Suppressor macrophage treated with lipopolysaccharide for 4 hours (primary cell): Measurements from ENCODE around the gene SLC7A6OS.

Experiments used
- DNase-seq: peaks from one replicate; pipeline ENCODE4 v3.0.0-alpha.2; 2020

SLC7A6OS gene

DNA sequence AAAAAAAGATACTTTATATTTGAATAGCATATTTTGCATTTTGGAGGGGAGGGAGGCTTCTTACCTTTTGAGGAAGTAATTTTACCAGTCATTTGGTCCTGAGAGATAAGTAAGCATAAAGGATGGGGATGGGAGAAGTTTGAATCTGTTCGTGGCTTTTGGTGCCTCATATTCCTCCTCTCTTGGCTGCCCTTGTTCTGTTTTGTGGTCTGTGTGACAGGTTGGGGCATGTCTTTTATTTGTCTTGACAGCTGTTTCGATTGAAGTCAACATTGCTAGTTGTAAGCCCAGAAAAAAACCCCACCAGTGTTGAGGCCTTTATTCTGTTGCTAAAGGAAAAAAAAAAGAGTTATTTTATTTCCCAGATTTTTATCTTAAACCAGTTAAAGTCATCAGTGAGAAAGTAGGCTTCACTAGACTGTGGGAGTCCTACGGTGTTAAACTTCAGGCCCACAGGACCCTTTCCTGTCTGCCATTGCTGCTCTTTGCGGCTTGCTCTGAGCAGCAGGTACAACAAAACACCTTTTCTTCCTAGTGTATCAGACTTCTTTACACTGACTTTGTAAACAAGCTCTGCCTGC lies 35.0 kb downstream of the SLC7A6OS start:
- no peak for DNase-seq

DNA sequence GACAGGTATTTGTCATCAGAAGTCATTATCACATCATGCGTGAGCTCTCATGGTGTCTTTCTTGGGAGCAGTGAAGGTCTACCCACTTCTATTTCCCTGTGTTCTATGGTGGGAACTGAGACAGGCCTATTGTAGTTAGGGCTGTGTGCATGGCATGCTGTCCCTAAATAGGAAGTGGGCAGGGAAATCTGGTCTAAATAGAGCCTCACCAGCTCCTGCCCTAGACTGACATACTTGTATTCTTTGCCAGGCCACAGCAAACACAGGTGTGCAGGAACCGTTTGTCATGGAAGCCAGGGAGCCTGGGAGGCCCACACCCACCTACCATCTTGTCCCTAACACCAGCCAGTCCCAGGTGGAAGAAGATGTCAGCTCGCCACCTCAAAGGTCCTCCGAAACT lies 36.3 kb downstream of the SLC7A6OS start:
- no peak for DNase-seq

DNA sequence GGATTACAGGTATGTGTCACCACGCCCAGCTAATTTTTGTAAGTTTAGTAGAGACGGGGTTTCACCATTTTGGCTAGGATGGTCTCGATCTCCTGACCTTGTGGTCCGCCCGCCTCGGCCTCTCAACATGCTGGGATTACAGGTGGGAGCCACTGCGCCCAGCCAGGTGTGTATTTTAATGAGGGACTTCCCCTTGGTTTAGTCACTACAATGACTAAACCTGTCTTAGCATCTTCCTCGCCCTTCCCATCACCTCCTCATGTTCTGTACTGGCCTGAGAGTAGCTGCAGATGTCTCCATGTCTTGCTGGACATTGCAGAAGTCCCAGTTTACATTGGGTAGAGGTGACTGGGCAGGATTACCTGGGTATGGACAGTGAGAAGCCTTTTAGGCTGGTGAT lies 36.9 kb downstream of the SLC7A6OS start:
- no peak for DNase-seq

- DNase-seq = no peak
Measured at GRCh38 chr16:68273459-68273858, 37.3 kb downstream of the SLC7A6OS start.

GRCh38 chr16:68272507-68273209 lies 38.1 kb downstream of the SLC7A6OS start:
- no peak for DNase-seq

GRCh38 chr16:68270353-68270752 lies 40.4 kb downstream of the SLC7A6OS start:
- no peak for DNase-seq

- no peak for DNase-seq
Measured at GRCh38 chr16:68269793-68270192, 41.0 kb downstream of the SLC7A6OS start.

DNA sequence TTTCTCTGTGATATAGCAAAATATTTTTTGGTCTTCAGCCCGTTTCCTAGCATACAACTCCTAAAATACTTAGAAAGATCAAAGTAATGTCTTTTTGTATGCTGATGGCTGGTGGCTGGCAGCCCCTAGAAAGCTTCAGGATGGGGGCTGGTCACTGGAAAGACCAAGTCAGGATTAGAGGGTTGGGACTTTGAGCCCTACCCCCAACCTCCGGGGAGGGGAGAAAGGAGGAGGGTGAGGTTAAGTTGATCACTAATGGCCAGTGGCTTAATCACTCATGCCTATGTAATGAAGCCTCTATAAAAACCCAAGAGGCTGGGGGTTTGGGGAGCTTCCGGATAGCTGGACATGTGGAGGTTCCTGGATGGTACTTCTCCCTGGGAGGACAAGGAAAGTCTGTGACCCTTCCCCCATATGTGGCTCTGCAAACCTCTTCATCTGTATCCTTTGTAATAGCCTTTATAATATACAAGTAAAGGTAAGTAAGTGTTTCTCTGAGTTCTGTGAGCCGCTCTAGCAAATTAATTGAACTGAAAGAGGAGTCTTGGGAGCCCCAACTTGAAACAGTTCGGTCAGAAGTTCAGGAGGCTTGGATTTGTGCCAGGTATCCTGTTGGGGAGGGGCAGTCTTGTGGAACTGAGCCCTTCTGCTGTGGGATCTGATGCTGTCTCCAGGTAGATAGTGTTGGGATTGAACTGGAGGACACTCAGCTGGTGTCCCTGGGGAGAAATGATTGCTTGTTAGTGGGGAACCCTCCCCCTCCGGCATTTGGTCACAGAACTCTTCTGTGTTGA lies 42.9 kb downstream of the SLC7A6OS start:
- no peak for DNase-seq

DNA sequence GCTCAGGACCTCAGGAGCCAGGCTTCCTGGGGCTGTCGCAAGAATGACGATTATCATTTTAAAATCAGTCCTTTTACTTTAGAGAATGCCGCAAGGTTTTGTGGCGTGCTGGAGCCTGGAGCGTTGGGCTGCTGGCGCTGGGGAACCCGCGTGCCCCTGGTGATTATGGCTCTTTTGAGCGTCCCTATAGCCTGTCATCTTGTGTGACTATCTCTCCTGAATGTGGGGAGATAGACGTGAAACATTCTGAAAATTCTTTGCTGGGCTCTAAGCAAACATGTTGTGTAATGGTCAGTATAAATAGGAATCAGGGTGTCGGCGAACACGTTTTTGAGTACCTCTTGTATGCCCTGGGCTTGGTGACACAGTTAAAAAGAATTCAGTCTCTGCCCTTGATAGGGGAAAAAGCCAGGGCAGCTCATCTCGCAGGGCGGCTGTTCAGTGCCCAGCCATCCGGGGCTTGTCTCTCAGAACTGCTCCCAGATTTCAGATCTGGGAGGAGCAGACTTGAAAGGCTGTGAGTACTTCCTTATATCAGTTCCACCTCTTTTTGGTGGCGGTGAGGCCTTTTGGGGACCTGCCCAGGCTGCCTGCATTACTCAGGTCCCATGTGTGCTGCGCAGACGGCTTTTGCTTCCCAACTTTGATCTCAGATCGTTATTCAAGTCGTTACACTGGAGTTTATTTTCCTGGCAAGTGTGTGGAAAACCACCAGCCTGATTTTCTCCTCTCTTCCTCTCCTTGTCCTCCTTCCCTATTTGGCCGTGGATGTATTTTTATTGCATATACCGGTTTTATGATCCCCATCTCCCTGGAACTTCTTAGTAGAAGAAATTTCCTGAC lies 45.4 kb downstream of the SLC7A6OS start:
- peak; percentile 56 for DNase-seq

DNA sequence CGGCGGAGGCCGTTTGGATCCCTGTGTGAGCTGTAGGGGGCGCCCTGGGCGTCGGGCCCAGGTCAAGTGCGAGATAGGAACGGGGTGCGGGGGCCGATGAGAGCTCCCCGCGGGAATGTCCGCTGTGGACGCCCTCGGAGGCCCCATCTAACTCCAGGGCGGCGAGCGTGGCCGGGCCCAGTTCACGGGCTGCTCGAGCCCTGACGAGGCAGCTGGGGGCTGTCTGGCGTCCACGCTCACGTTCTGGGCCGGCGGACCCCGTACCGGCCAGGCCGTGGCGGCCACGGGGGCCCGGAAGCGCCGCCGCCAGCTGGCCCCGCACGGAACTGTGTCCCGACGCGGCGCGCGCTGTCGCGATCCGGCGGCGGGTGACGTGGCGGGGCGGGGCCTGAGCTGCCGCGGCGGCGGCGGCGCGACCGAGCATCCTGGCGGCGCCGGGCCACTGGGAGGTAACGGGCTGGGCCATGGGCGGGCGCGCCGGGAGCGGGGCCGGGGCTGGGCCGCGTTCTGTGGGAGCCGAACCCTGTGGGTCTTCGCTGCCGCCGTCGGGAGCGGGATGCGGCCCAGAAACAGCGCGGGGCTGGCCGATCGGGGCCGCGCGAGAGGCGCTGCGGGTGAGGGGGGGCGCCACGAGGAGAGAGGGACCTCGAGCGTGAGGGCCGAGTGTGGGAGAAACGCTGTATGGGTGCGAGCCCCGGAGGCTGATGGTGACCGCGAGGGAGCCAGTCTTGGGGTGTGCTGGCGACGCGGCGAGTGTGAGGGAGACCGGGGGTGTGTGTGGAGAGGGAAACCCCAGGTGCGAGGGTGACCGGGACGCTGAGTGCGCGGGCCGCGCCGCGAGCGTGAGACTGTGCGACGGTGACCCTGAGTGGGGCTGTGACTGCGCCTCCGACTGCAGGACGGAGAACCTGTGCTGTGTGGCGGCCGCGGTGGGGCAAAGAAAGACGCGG lies 46.3 kb downstream of the SLC7A6OS start, which contains the start of gene SLC7A6:
SLC7A6 (plus strand) TSS at position 399 of the 950 bp plus-strand sequence. CDS start 10,201 bp downstream, outside the sequence.
- DNase-seq = peak; percentile 84

DNA sequence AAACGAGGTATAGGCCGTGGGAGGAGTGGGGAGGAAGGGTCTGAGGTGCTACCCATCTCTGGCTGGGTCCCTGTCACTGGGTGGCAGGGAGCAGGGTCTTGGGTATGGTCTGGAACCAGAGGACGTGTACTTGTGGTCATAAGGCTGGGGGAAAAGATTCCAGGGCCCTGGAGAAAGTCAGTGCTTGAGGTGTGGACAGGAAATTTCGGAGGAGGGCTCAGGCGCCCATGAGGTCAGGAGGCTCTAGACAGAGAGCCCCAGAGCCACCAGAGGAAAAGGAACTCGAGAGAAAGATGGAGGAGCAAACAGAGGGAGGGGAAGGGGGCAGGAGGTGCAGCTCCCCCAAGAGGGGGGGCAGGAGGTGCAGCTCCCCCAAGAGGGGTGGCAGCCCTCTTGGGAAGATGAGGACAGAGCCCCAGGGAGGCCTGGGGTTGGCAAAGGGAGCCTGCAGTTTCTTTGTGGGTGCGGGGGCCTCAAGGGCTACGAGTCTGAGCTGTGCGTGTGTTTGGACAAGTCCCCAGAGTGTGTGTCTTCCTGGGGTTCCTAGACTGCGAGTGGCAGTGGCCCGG lies 47.1 kb downstream of the SLC7A6OS start:
- no peak for DNase-seq

GRCh38 chr16:68259007-68259825 lies 51.5 kb downstream of the SLC7A6OS start:
- DNase-seq = peak; percentile 62

- peak; percentile 84 for DNase-seq
Measured at GRCh38 chr16:68257906-68258800, 52.6 kb downstream of the SLC7A6OS start.

DNA sequence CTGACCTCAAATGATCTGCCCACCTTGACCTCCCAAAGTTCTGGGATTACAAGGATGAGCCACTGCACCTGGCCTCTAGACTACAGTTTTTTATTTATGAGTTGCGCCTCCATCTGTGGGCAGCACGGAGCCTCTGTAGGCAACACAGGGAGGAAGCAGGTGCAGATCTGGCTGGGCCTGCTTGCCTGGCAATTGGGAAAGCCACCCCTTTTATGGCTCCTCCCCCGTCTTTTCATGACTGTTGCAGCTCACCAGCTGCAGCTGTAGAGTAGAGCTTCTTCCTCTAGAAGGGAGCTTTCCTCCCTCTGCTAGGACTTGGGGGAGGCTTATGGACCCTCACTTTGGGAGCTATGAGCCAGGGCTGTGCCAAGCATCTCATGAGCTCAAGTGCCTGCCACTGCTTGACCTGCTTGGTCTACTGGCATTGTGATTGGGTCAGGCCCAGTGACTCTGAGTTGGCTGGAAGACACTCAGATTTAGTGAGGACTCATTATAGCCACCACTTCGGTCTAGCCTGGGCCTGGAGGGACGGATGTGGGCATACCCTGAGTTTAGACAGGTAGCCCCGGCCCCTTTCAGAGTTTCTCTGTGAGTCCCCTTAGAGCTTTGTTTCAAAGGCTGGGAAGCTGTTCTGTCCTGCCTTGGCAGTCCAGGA lies 53.4 kb downstream of the SLC7A6OS start:
- no peak for DNase-seq

- DNase-seq = no peak
Measured at GRCh38 chr16:68255712-68256111, 55.0 kb downstream of the SLC7A6OS start.

GRCh38 chr16:68253721-68254120 lies 57.0 kb downstream of the SLC7A6OS start:
- DNase-seq = no peak

DNA sequence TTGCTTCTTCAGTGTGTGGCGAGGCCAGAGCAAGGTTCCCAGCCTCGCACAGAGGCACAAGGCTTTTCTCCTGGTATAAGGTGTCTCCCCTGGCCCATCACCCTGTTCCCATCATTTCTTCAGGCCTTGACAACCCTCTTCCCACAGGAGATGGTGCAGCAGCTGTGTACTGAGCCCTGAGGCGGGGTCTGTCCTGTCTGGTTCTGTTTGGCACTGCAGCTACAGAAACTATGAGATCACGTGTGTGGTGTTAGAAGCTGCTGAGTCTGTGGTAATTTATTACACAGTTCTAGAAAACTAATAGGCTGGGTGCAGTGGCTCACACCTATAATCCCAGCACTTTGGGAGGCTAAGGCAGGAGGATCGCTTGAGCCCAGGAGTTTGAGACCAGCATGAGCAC lies 58.4 kb downstream of the SLC7A6OS start:
- no peak for DNase-seq

DNA sequence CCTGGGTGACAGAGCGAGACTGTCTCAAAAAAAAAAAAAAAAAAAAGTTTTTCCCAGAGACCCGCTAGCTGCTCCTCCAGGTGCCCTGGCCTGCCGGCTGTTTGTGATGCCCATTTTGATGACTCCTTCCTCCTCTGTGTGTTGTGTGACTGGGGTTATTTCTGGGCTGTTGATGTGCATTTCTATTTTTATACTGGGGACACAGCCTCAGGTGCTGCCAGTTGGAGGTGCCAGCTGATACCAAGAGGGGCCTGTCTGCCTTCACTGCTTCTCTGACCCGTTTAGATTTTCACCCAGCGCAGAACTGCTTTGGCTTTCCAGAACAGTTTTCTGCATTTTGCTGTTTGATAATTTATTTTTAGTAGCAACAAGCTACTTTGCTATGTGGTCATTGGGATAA lies 58.9 kb downstream of the SLC7A6OS start:
- no peak for DNase-seq

DNA sequence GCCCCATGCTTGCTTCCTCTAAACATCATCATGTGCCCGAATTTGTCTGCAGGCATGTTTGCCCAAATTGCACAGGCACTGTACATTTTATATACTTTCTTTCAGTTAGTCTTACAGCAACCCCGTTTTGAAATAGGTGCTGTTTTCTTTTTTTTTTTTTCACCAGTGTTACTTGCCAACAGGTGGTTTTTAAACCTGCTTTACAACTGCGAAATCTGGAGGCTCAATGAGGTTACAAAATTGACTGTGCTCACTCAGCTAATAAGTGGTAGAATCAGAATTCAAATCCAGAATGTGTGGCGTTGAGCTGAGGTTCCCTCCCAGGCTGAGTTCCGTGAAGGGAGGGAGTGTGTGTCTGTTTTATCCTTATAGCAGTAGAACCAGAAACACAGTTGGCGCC lies 59.8 kb downstream of the SLC7A6OS start:
- no peak for DNase-seq
